Erythroblast (primary cell): ENCODE measurements around the gene C11orf52.

Source experiments
- GATA1 ChIP-seq: IDR thresholded peaks from 2 replicates; pipeline ENCODE4 v1.6.1; 2011; ENCODE audit warnings: low read depth, mild to moderate bottlenecking, control low read depth, low read length, moderate library complexity
- POLR2A ChIP-seq: IDR thresholded peaks from 2 replicates; pipeline ENCODE4 v1.6.1; 2011; ENCODE audit warnings: mild to moderate bottlenecking, low read length

GRCh38 chr11:111910676-111911562, 7.8 kb upstream of the C11orf52 start:
- TF ChIP-seq POLR2A (no peak), GATA1 (no peak)
